ENCODE results near the gene ECHDC3.

ECHDC3 gene

DNA sequence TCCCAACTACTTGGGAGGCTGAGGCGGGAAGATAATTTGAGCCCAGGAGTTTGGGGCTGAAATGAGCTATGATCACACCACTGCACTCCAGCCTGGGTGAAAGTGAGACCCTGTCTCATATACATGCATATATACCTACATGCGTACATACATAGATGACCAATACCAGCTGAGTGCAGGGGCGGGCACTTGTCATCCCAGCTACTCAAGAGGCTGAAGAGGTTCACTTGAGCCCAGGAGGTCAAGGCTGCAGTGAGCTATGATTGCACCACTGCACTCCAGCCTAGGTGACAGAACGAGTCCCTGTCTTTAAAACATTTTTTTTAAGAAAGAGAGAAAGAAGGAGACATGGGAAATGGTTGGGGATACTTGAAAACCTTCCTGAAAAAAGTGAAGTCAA is 63.6 kb downstream of the ECHDC3 start:
- H3K36me3 ChIP-seq, result no peaks in the 10 kb centered on the region
- H3K9ac ChIP-seq, result no peak overlapping the region
- no peak for TF ChIP-seq Cebpa-rat (IDR thresholded peaks at IDR 0.05)
- 0 out of 2 replicates have a peak, but pooled peaks cover 6% of the 10 kb centered on the region for H3K9me3 ChIP-seq
- H3K27ac ChIP-seq, result no peak overlapping the region
- H3K4me1 ChIP-seq, result no peaks in the 10 kb centered on the region
- no peak overlapping the region for H3K4me3 ChIP-seq
- H4K20me1 ChIP-seq, result no peaks in the 10 kb centered on the region
- H3K4me2 ChIP-seq, result no peak overlapping the region
- no peaks in the 10 kb centered on the region for H3K27me3 ChIP-seq

DNA sequence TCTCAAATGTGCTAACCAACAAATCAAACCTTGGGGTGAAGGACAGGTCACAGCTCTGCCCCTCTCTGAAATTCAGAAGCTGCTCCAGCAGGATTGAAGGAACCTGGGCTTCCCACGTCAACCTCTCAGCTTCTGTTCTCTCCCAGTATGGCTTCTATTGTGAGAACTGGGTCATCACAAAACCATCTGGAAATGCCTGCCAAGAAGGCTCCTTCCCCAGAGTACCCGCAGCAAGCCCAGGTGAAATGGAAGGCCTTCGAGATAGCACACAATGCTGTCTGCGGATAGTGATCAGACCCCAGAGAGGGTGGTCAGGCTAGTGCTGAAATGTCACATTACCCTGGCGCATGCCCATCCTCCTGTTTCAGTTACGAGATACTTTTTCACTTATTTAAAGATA is 64.5 kb downstream of the ECHDC3 start:
- H3K4me3 ChIP-seq, result no peak overlapping the region
- no peak overlapping the region for H3K27ac ChIP-seq
- H3K4me1 ChIP-seq, result no peaks in the 10 kb centered on the region
- H3K9me3 ChIP-seq, result 0 out of 2 replicates have a peak, but pooled peaks cover 6% of the 10 kb centered on the region
- no peaks in the 10 kb centered on the region for H4K20me1 ChIP-seq
- TF ChIP-seq Cebpa-rat (IDR thresholded peaks at IDR 0.05), result no peak
- no peak overlapping the region for H3K4me2 ChIP-seq
- H3K27me3 ChIP-seq, result no peaks in the 10 kb centered on the region
- no peak overlapping the region for H3K9ac ChIP-seq
- no peaks in the 10 kb centered on the region for H3K36me3 ChIP-seq

- Histone ChIP-seq H3K27me3 (no peaks in the 10 kb centered on the region), H3K9me3 (0 out of 2 replicates have a peak, but pooled peaks cover 6% of the 10 kb centered on the region), H3K9ac (no peak overlapping the region), H3K4me2 (no peak overlapping the region), H3K27ac (no peak overlapping the region), H3K36me3 (no peaks in the 10 kb centered on the region), H3K4me3 (no peak overlapping the region), H4K20me1 (no peaks in the 10 kb centered on the region), H3K4me1 (peaks cover 4% of the 10 kb centered on the region; the same call in 1 of the 2 replicates)
- TF ChIP-seq Cebpa-rat (IDR thresholded peaks at IDR 0.05), result no peak
These were observed 66.6 kb downstream of the ECHDC3 start for GRCh38 chr10:11808808-11809207.

- H3K4me3 ChIP-seq, result no peak overlapping the region
- H3K4me2 ChIP-seq, result no peak overlapping the region
These were observed 68.2 kb downstream of the ECHDC3 start for GRCh38 chr10:11810313-11810766.

GRCh38 chr10:11810973-11811372 is 68.8 kb downstream of the ECHDC3 start:
- Histone ChIP-seq H3K4me3 (no peak overlapping the region), H3K4me1 (peaks cover 8% of the 10 kb centered on the region; the same call in 1 of the 2 replicates), H3K36me3 (no peaks in the 10 kb centered on the region), H3K27me3 (no peaks in the 10 kb centered on the region), H3K4me2 (no peak overlapping the region), H3K27ac (no peak overlapping the region), H3K9me3 (no peaks in the 10 kb centered on the region), H3K9ac (no peak overlapping the region), H4K20me1 (no peaks in the 10 kb centered on the region)
- TF ChIP-seq Cebpa-rat (IDR thresholded peaks at IDR 0.05), result no peak

More at GRCh38 chr10:11810313-11810766, 68.2 kb downstream of the ECHDC3 start:
- Histone ChIP-seq H4K20me1 (no peaks in the 10 kb centered on the region), H3K36me3 (no peaks in the 10 kb centered on the region), H3K4me1 (peaks cover 8% of the 10 kb centered on the region; the same call in 1 of the 2 replicates), H3K9ac (no peak overlapping the region), H3K27ac (no peak overlapping the region), H3K27me3 (no peaks in the 10 kb centered on the region), H3K9me3 (no peaks in the 10 kb centered on the region)
- TF ChIP-seq Cebpa-rat (IDR thresholded peaks at IDR 0.05), result no peak

DNA sequence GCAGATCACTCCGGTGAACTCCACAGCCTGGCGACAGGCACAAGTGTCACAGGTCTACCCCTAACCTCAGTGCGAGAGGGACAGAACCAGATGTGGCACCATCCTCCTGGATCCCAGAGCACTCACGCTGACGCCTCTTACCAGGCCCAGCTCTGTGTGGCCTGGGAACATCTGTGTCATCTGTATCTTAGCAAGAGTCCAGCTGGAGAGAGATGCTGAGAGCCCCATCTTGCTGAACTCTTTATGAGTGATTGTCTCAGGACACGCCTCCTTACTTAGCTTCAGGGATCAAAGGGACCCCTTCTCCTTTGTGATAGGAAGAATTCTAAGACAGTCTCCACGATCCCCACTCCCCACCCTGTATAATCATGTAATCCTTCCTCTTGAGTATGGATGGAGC is 71.0 kb downstream of the ECHDC3 start:
- peaks cover 8% of the 10 kb centered on the region; the same call in 1 of the 2 replicates for H3K4me1 ChIP-seq
- H3K27ac ChIP-seq, result no peak overlapping the region
- H3K9me3 ChIP-seq, result no peaks in the 10 kb centered on the region
- no peaks in the 10 kb centered on the region for H4K20me1 ChIP-seq
- H3K4me3 ChIP-seq, result no peak overlapping the region
- H3K4me2 ChIP-seq, result no peak overlapping the region
- H3K36me3 ChIP-seq, result no peaks in the 10 kb centered on the region
- no peaks in the 10 kb centered on the region for H3K27me3 ChIP-seq
- no peak for TF ChIP-seq Cebpa-rat (IDR thresholded peaks at IDR 0.05)
- no peak overlapping the region for H3K9ac ChIP-seq
